GM12865 (cell line): ENCODE measurements around the gene CD300LF.

ENCODE experiments used
- DNase-seq: peaks from one replicate; pipeline ENCODE4 v3.0.0; 2010; ENCODE audit warnings: low read depth
- H3K4me3 ChIP-seq: 2 replicates; pipeline ENCODE4 v1.5.1; 2011; ENCODE audit warnings: mild to moderate bottlenecking, low read depth, low read length, control low read depth
- CTCF ChIP-seq: IDR thresholded peaks from 2 replicates; pipeline ENCODE4 v1.5.1; 2011; ENCODE audit warnings: low read length, control low read depth, low read depth, inconsistent platforms; ENCODE audit not compliant: insufficient read depth; ENCODE audit errors: missing control alignments

CD300LF gene

GRCh38 chr17:74680213-74680612 lies 32.5 kb downstream of the CD300LF start:
- TF ChIP-seq CTCF, result no peak
- DNase-seq, result no peak
- no peak overlapping the region for H3K4me3 ChIP-seq

- TF ChIP-seq CTCF, result no peak
- H3K4me3 ChIP-seq, result no peak overlapping the region
- DNase-seq, result no peak
Observed at GRCh38 chr17:74679374-74679773, 33.3 kb downstream of the CD300LF start.

DNA sequence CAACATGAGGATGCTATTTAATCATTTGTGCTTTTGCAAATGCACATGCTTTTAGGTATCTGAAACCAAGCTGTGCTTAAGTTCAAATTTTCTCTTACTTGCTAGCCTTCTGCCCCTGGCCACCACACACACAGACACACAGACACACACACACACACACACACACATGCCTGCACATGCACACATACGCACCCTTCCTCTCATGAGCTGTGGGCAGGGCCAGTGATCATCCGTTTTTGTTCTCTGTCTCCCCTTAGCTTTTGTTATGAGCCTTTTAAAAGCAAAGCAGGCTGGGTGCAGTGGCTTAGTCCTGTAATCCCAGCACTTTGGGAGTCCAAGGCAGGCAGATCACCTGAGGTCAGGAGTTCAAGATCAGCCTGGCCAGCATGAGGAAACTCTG lies 34.2 kb downstream of the CD300LF start:
- TF ChIP-seq CTCF, result no peak
- H3K4me3 ChIP-seq, result no peak overlapping the region
- no peak for DNase-seq

DNA sequence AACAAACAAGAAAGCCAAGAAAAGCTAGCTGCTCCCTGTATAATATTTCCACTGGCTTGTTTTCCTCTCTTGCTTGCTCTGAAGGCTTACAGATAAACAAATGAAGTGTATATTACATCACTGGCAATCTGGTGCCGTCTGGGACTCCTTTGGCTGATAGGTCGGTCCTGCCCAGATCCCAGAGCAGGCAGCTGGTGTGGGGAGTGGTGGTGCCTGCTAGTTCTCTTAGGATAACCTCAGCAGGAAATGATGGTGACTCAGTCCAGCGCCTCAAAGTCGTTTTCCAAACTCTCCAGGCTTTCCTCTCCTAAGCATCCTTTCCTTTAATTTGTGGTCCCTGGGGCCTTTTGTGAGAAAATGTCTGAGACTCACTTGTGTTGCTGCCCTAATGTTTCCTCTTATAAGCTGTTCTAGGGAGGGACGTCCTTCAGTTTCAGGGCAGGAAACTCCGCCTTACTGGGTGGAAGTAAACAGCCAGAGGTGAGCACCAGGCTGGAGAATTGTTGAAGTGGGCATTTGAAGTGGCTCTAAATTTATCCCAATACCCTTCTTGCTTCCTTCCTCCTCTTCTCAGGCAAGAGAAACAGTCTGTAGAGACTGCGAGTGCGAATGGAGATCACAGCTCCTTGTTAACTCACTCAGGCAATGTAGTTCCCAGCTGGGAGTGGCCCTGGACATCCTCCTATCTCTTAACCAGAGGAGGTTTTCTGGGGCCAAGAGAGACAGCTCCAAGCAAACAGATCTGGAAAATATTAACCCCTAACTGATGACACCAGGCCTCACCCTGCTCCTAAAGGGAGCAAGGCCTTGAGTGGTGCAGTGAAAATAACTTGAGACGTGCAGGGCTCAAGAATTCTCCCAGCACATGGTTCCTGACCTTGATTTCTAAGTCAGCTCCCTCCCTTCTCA lies 34.9 kb downstream of the CD300LF start:
- no peak for TF ChIP-seq CTCF
- H3K4me3 ChIP-seq, result no peak overlapping the region
- DNase-seq, result no peak

DNA sequence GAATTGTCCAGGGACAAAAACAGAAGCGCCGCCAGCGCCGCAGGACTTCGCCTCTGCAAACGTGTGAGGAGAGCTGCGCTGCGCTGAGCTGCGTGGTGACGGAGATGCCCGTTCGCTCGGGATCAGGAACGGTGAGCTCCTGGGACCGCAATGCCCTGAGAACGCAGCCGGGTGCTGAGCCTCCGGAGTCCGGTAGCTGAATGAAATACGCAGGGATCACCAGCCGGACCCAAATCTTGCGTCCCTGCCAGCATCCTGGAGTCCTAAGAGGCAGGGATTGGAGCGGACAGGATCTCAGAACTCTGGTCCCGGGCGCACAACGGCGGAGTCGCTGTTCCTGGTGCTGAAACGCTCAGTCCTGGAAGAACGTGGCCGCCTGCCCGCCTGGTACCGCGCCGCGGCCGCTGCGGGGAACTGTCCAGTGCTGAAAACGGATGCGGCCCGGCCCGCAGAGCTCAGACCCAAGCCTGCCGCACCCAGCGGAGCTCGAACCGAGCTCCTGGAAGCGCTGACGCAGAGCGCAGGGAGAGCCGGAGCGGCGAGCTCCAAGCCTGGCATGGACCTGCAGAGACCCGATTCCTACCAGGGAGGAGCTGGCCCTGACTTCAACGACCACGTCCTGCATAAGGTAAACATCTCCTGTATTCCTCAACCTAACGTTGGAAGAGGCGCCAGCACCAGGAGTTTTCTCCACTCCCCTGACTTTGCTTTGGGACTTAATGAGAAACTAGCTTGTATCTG lies 41.5 kb downstream of the CD300LF start:
- DNase-seq, result peak; percentile 44
- TF ChIP-seq CTCF, result no peak
- no peak overlapping the region for H3K4me3 ChIP-seq

- H3K4me3 ChIP-seq, result no peak overlapping the region
- no peak for DNase-seq
- no peak for TF ChIP-seq CTCF
Observed at GRCh38 chr17:74670329-74670728, 42.4 kb downstream of the CD300LF start.
